ENCODE measurements around the gene ERP44. TPM values are rescaled to one million over a fixed set of nuclear protein-coding genes. Genes with fewer than 3 reads are reported as not detected.

Gene ERP44
- total RNA-seq, 1 experiment from 2014 or later = 9.4 TPM

DNA sequence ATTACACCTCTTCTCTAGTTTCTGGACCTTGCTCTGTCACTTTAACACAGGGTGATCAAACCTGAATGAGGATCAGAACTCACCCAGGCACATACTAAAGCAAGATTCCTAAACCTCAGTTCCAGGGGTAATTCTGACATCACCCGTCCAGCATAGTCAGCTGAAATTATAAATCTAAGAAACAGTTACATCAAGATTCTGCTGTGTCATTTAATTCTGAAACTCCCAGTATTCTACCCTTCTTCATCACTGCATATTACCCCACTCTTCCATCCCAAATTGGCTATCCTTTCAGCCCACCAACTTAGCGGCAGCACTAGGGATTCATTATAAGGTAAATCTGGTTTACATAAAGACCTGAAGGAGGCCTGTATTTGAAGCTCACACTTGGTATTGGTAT lies 128.3 kb downstream of the ERP44 start:
- Histone ChIP-seq H4K20me1 (ENCODE audit: insufficient read depth) (no peaks in the 10 kb centered on the region), H2AFZ (ENCODE audit: low read depth, low read length, poor library complexity, severe bottlenecking) (no peak overlapping the region), H3K79me2 (ENCODE audit: insufficient read depth, low read length) (no peaks in the 10 kb centered on the region), H3K9ac (ENCODE audit: low read length) (no peak overlapping the region), H3K4me3 (replicated peaks in 1 of 2; ENCODE audit: low read depth in 1 of 2, low read length in 2 of 2) (no peak overlapping the region), H3K36me3 (ENCODE audit: control insufficient read depth in 1 of 2, insufficient read depth in 2 of 2, low read length in 2 of 2) (no peaks in the 10 kb centered on the region), H3K9me3 (ENCODE audit: control insufficient read depth in 1 of 2, insufficient read depth in 1 of 2, low read depth in 1 of 2, low read length in 2 of 2) (no peaks in the 10 kb centered on the region), H3K4me1 (ENCODE audit: control insufficient read depth in 1 of 2, insufficient read depth in 2 of 2, low read length in 2 of 2) (peaks cover 15 to 18% of the 10 kb centered on the region in 2 experiments), H3K9me2 (ENCODE audit: insufficient read depth) (no peaks in the 10 kb centered on the region), H3K27me3 (ENCODE audit: insufficient read depth, low read length) (no peaks in the 10 kb centered on the region), H3K27ac (ENCODE audit: low read depth, low read length) (no peak overlapping the region), H3K4me2 (ENCODE audit: low read length) (no peak overlapping the region)
- RAD21 ChIA-PET (ENCODE audit: low non-redundant PET in 1 of 2, low total read pairs in 2 of 2, uncharacterized antibody in 2 of 2, unreplicated experiment in 2 of 2) = no interaction called here
- ATAC-seq (no peak), DNase-seq (ENCODE audit: low read depth, low spot score) (no peak)
- POLR2A ChIA-PET = no interaction called here
- CTCF ChIA-PET = no interaction called here
- TF ChIP-seq EZH2 (IDR thresholded peaks at IDR 0.05) (no peak), FOSL1 (IDR thresholded peaks at IDR 0.05; ENCODE audit: low read depth) (no peak), CBX3 (IDR thresholded peaks at IDR 0.05; ENCODE audit: low read depth) (no peak), TCF7L2 (IDR thresholded peaks at IDR 0.05; ENCODE audit: borderline replicate concordance, extremely low read depth, insufficient read depth, insufficient read length) (no peak)
- intact Hi-C loops (cut with micrococcal nuclease) = no loop called here
- BruUV-seq (replicated peaks) = TSS peak; percentile 7

DNA sequence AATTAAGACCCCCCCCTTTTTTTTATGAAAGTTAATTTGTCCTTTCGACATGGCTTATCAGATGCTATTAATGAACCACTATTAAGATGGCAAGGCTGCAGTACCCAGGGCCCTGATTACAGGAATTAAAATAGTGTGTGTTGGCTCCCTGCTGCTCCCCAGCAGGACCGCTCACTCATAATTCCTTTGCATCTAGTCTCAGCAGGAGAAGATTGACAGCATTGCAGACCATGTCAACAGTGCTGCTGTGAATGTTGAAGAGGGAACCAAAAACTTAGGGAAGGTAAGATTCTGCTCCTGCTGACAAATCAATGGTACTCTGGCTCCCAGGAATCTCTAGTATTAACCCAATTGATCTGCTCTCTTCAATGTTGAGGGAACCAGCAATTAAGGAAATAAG lies 131.3 kb downstream of the ERP44 start:
- peak overlapping the region; percentile 45; the same call in 1 of the 2 replicates for H3K4me2 ChIP-seq (ENCODE audit: low read length)
- intact Hi-C loops (cut with micrococcal nuclease) = loop anchor here (10.0 kb wide), 1 partner anchor 143 kb away; the partner anchor contains the start of gene NR4A3
- no peak overlapping the region; the same call in 1 of the 2 replicates for H3K9ac ChIP-seq (ENCODE audit: low read length)
- H3K4me1 ChIP-seq (ENCODE audit: control insufficient read depth in 1 of 2, insufficient read depth in 2 of 2, low read length in 2 of 2) = peaks cover 15 to 18% of the 10 kb centered on the region in 2 experiments
- CTCF ChIA-PET = no interaction called here
- no peak overlapping the region for H3K4me3 ChIP-seq (replicated peaks in 1 of 2; ENCODE audit: low read depth in 1 of 2, low read length in 2 of 2)
- no peaks in the 10 kb centered on the region for H3K9me3 ChIP-seq (ENCODE audit: control insufficient read depth in 1 of 2, insufficient read depth in 1 of 2, low read depth in 1 of 2, low read length in 2 of 2)
- no peaks in the 10 kb centered on the region for H4K20me1 ChIP-seq (ENCODE audit: insufficient read depth)
- DNase-seq (ENCODE audit: low read depth, low spot score) (no peak), ATAC-seq (no peak)
- no peaks in the 10 kb centered on the region for H3K27me3 ChIP-seq (ENCODE audit: insufficient read depth, low read length)
- TF ChIP-seq REST (IDR thresholded peaks at IDR 0.05; ENCODE audit: low read depth) (no peak), SRF (IDR thresholded peaks at IDR 0.05; ENCODE audit: low read depth) (no peak), ZNF274 (IDR thresholded peaks at IDR 0.05; ENCODE audit: low read depth, low read length) (no peak), FOSL1 (IDR thresholded peaks at IDR 0.05; ENCODE audit: low read depth) (no peak), CBX3 (IDR thresholded peaks at IDR 0.05; ENCODE audit: low read depth) (no peak), SP1 (IDR thresholded peaks at IDR 0.05; ENCODE audit: low read depth) (no peak), POLR2AphosphoS5 (IDR thresholded peaks at IDR 0.05; ENCODE audit: low read depth, low read length) (no peak), JUND (IDR thresholded peaks at IDR 0.05) (no peak), POLR2A (IDR thresholded peaks at IDR 0.05; ENCODE audit: borderline replicate concordance, extremely low read depth, insufficient read depth, insufficient read length) (no peak)
- RAD21 ChIA-PET (ENCODE audit: low non-redundant PET in 1 of 2, low total read pairs in 2 of 2, uncharacterized antibody in 2 of 2, unreplicated experiment in 2 of 2) = no interaction called here
- no peak overlapping the region for H3K27ac ChIP-seq (ENCODE audit: low read depth, low read length)
- H3K79me2 ChIP-seq (ENCODE audit: insufficient read depth, low read length) = no peaks in the 10 kb centered on the region
- H3K36me3 ChIP-seq (ENCODE audit: control insufficient read depth in 1 of 2, insufficient read depth in 2 of 2, low read length in 2 of 2) = no peaks in the 10 kb centered on the region
- no peaks in the 10 kb centered on the region for H3K9me2 ChIP-seq (ENCODE audit: insufficient read depth)
- POLR2A ChIA-PET = no interaction called here
- no peak overlapping the region for H2AFZ ChIP-seq (ENCODE audit: low read depth, low read length, poor library complexity, severe bottlenecking)
- BruUV-seq (replicated peaks) = no TSS peak

Measured in HCT116 (cell line).